HepG2 (cell line): ENCODE measurements around the gene BCL6. TPM values are rescaled to one million over a fixed set of nuclear protein-coding genes. Genes with fewer than 3 reads are reported as not detected.
A peak's percentile ranks its signal among the peaks of the same experiment; 100 is the strongest.

Experiments used
- ATAC-seq: fragments of 200-7000 bp; cut with Tn5 transposase; 3 replicates; pipeline ENCODE4 v1.9.1; 2020; ENCODE audit warnings: mild to moderate bottlenecking, moderate library complexity
- BruUV-seq: library from RNA; stranded (reverse); fragments of 400-500 nt; replicated peaks from 2 replicates; lab custom pipeline; 2021; lab: Mats Ljungman, UMichigan
- CTCF ChIA-PET: fragments of 300-600 bp; formaldehyde crosslinking; extraction: SDS; loops from one replicate; lab custom pipeline; 2021; ENCODE audit warnings: low total read pairs, inconsistent platforms, low intra/inter-chr PET ratio; lab: Yijun Ruan, JAX
- POLR2A ChIA-PET: fragments of 350-600 bp; sonication (Branson Sonifier 250); formaldehyde crosslinking; loops from one replicate; lab custom pipeline; 2020; ENCODE audit warnings: antibody characterized with exemption, inconsistent platforms; lab: Yijun Ruan, JAX
- DNase-seq: peaks from one replicate; pipeline ENCODE4 v3.0.0-alpha.2; 2015; ENCODE audit warnings: low spot score
- FAIRE-seq: peaks from 3 replicates; lab custom pipeline; 2011; peaks lifted over from hg19 to GRCh38; lab: Jason Lieb, UNC
- H2AFZ ChIP-seq: one replicate; pipeline ENCODE4 v1.6.1; 2011; ENCODE audit warnings: low read length, inconsistent platforms
- H3K27ac ChIP-seq: fragments of 300-600 bp; 3 replicates; pipeline ENCODE4 v1.8.0; 2011; ENCODE audit warnings: mixed run types, mild to moderate bottlenecking, mixed read lengths, low read length, inconsistent platforms; ENCODE audit not compliant: insufficient read depth; ENCODE audit errors: extremely low read length
- H3K27me3 ChIP-seq, 2 experiments: fragments of 200-600 bp in 1 of 2; 2 replicates in 1 of 2; 3 replicates in 1 of 2; pipeline versions ENCODE4 v1.6.0 to v1.8.0; 2011; ENCODE audit warnings: low read length in 2 of 2, mild to moderate bottlenecking in 2 of 2, moderate library complexity in 2 of 2, inconsistent platforms in 1 of 2; ENCODE audit not compliant: insufficient read depth in 2 of 2, control insufficient read depth in 1 of 2
- H3K36me3 ChIP-seq, 2 experiments: fragments of 200-600 bp in 1 of 2; replicated peaks in 1 of 2; 2 replicates in 1 of 2; 3 replicates in 1 of 2; pipeline versions ENCODE4 v1.5.1 to v1.8.0; 2011; ENCODE audit warnings: low read length in 2 of 2, inconsistent platforms in 1 of 2; ENCODE audit not compliant: insufficient read depth in 2 of 2, control insufficient read depth in 1 of 2
- H3K4me1 ChIP-seq: 2 replicates; pipeline ENCODE4 v1.5.1; 2012; ENCODE audit warnings: low read length, inconsistent platforms; ENCODE audit not compliant: insufficient read depth
- H3K4me2 ChIP-seq: 2 replicates; pipeline ENCODE4 v1.6.0; 2011; ENCODE audit warnings: low read depth, low read length, inconsistent platforms
- H3K4me3 ChIP-seq, 3 experiments: fragments of 200-600 bp in 1 of 3; sonication (generic), shearing (Covaris generic) in 1 of 3; replicated peaks in 1 of 3; 2 replicates each; pipeline ENCODE4 v1.5.1; 2011 to 2016; ENCODE audit warnings: low read length in 3 of 3, inconsistent platforms in 2 of 3, low read depth in 2 of 3, mild to moderate bottlenecking in 2 of 3, control low read depth in 1 of 3, mixed read lengths in 1 of 3; ENCODE audit not compliant: insufficient read depth in 1 of 3
- H3K79me2 ChIP-seq: one replicate; pipeline ENCODE4 v1.6.1; 2011; ENCODE audit warnings: low read length, inconsistent platforms; ENCODE audit not compliant: insufficient read depth
- H3K9ac ChIP-seq: 2 replicates; pipeline ENCODE4 v1.6.0; 2011; ENCODE audit warnings: mild to moderate bottlenecking, low read depth, low read length, inconsistent platforms; ENCODE audit not compliant: insufficient read depth
- H3K9me3 ChIP-seq: 2 replicates; pipeline ENCODE4 v1.5.1; 2012; ENCODE audit warnings: mild to moderate bottlenecking, low read length
- H4K20me1 ChIP-seq: 2 replicates; pipeline ENCODE4 v1.6.0; 2011; ENCODE audit warnings: inconsistent platforms, mild to moderate bottlenecking, low read length, moderate library complexity; ENCODE audit not compliant: insufficient read depth
- ARID3A ChIP-seq: IDR thresholded peaks from 2 replicates; pipeline ENCODE4 v1.6.1; 2012; ENCODE audit warnings: low read depth, low read length, improper control_type of control experiment
- NFYB ChIP-seq: sonication (generic); formaldehyde crosslinking; IDR thresholded peaks from 2 replicates; pipeline ENCODE4 v1.4.0; 2020; ENCODE audit warnings: missing genetic modification reagents
- NFYC ChIP-seq: IDR thresholded peaks from 2 replicates; pipeline ENCODE4 v1.6.1; 2016; ENCODE audit warnings: missing genetic modification reagents, missing compliant biosample characterization
- RFX5 ChIP-seq: IDR thresholded peaks from 2 replicates; pipeline ENCODE4 v1.6.1; 2011; ENCODE audit warnings: low read depth, low read length, improper control_type of control experiment
- ZKSCAN8 ChIP-seq: IDR thresholded peaks from 2 replicates; pipeline ENCODE4 v1.6.1; 2016; ENCODE audit warnings: borderline replicate concordance, missing genetic modification reagents, missing compliant biosample characterization
- WGBS: methylation state at CpG from one replicate; pipeline ENCODE4 v1.1.6; 2017; ENCODE audit warnings: low lambda C conversion rate; 5-methylcytosine and 5-hydroxymethylcytosine counted together
- in situ Hi-C: cut with HindIII; loops from 2 replicates; pipeline ENCODE4 v1.10.0; 2017; ENCODE audit warnings: low pct_unique_long_range_greater_than_20kb; ENCODE audit not compliant: extremely low pct_ligation_motif_present
- intact Hi-C: fragments of 100-400 bp; cut with micrococcal nuclease; formaldehyde crosslinking; loops from one replicate; pipeline ENCODE4 v1.10.0; 2022; ENCODE audit not compliant: unreplicated experiment
- polyA plus RNA-seq, 8 experiments: library from polyadenylated mRNA; depleted of rRNA in 3 of 8; stranded (reverse) in 7 of 8; unstranded in 1 of 8; fragments of >200 nt; fragmentation: Illumina TruSeq in 4 of 8; extraction: Trizol in 4 of 8; gene quantifications; 2 replicates each; pipeline versions ENCODE4 v1.2.1 to v1.2.3, GENCODE V29; 2011 to 2016; ENCODE audit warnings: low read depth in 4 of 8, missing spikeins in 1 of 8, mixed read lengths in 1 of 8; ENCODE audit not compliant: insufficient read depth in 1 of 8
- total RNA-seq, 5 experiments: library from RNA; depleted of rRNA; stranded (reverse); fragments of >200 nt; fragmentation: Illumina TruSeq; extraction: Trizol; gene quantifications; 2 replicates each; pipeline ENCODE4 v1.2.3, GENCODE V29; 2016; ENCODE audit warnings: low read depth in 1 of 5
- TF ChIP-seq, protein P1 (sequence below): sonication (generic); formaldehyde crosslinking; IDR thresholded peaks from 2 replicates; pipeline ENCODE4 v1.5.0; 2020; ENCODE audit warnings: mild to moderate bottlenecking, missing genetic modification reagents, moderate library complexity
- TF ChIP-seq, protein P2 (sequence below): sonication (generic); formaldehyde crosslinking; IDR thresholded peaks from 2 replicates; pipeline ENCODE4 v1.4.0; 2020; ENCODE audit warnings: missing genetic modification reagents, borderline replicate concordance

BCL6 gene
- total and polyA plus RNA-seq, 2 of the 13 experiments (the other 11 are each of a cell fraction or from before 2014, with no cell fraction given), result 21.2 to 53.7 TPM

DNA sequence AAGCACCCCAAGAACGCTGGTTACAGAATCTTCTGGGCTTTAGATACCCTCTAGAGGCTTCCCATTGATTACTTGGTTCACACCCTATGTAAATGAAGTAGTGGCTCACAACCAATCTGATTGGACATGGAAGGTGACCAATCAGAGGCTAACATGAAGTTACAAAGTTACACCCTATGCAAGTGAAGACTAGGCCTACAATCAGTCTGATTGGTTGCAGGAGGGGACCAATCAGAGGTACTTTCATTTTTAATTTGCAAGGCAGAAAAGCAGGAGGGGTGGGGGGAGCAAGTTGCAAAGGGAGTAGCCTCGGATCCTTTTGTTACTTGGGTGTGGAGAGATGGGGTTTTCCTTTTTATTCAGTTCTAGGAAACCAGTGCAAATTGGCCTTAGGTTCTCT, 31.8 kb downstream of the BCL6 start:
- peaks cover 21% of the 10 kb centered on the region; the same call in 1 of the 2 replicates for H3K4me1 ChIP-seq
- peak overlapping the region; percentile 8 to 51 (median 35); a peak in 5 of 6 replicates for H3K4me3 ChIP-seq
- WGBS, result 24% methylated on average over 2 of the region's 2 CpGs
- BruUV-seq, result no TSS peak
- peak overlapping the region; percentile 35; the same call in 1 of the 2 replicates for H3K9ac ChIP-seq
- H3K79me2 ChIP-seq, result no peaks in the 10 kb centered on the region
- H3K36me3 ChIP-seq, result no peaks in the 10 kb centered on the region
- intact Hi-C loops, result no loop called here
- H4K20me1 ChIP-seq, result no peaks in the 10 kb centered on the region
- no peak overlapping the region for H3K27ac ChIP-seq
- FAIRE-seq (peak; percentile 30), DNase-seq (peak; percentile 61), ATAC-seq (peak; percentile 82)
- in situ Hi-C loops, result loop anchor here (10.0 kb wide), 1 partner anchor 399 kb away; no protein-coding TSS in a partner anchor
- ChIA-PET CTCF (interaction anchor here (0.7 to 2.9 kb wide), 5 partner anchors 34 to 493 kb away, joined by 3 to 21 read pairs (median 11); no protein-coding TSS in a partner anchor), POLR2A (no interaction called here)
- H3K9me3 ChIP-seq, result no peaks in the 10 kb centered on the region
- H2AFZ ChIP-seq, result no peak overlapping the region
- TF ChIP-seq, protein P1, sequence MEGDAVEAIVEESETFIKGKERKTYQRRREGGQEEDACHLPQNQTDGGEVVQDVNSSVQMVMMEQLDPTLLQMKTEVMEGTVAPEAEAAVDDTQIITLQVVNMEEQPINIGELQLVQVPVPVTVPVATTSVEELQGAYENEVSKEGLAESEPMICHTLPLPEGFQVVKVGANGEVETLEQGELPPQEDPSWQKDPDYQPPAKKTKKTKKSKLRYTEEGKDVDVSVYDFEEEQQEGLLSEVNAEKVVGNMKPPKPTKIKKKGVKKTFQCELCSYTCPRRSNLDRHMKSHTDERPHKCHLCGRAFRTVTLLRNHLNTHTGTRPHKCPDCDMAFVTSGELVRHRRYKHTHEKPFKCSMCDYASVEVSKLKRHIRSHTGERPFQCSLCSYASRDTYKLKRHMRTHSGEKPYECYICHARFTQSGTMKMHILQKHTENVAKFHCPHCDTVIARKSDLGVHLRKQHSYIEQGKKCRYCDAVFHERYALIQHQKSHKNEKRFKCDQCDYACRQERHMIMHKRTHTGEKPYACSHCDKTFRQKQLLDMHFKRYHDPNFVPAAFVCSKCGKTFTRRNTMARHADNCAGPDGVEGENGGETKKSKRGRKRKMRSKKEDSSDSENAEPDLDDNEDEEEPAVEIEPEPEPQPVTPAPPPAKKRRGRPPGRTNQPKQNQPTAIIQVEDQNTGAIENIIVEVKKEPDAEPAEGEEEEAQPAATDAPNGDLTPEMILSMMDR (CRISPR knock-in tag), result no peak
- TF ChIP-seq ARID3A, result 0 out of 2 replicates have a peak, but pooled peaks have one; percentile 18
- no peak for TF ChIP-seq ZKSCAN8 (CRISPR knock-in tag)
- TF ChIP-seq NFYC (CRISPR knock-in tag), result peak; percentile 75
- peak; percentile 51; the same call in 1 of the 2 replicates for TF ChIP-seq NFYB (CRISPR knock-in tag)
- TF ChIP-seq RFX5, result peak; percentile 58; the same call in 1 of the 2 replicates
- TF ChIP-seq, protein P2, sequence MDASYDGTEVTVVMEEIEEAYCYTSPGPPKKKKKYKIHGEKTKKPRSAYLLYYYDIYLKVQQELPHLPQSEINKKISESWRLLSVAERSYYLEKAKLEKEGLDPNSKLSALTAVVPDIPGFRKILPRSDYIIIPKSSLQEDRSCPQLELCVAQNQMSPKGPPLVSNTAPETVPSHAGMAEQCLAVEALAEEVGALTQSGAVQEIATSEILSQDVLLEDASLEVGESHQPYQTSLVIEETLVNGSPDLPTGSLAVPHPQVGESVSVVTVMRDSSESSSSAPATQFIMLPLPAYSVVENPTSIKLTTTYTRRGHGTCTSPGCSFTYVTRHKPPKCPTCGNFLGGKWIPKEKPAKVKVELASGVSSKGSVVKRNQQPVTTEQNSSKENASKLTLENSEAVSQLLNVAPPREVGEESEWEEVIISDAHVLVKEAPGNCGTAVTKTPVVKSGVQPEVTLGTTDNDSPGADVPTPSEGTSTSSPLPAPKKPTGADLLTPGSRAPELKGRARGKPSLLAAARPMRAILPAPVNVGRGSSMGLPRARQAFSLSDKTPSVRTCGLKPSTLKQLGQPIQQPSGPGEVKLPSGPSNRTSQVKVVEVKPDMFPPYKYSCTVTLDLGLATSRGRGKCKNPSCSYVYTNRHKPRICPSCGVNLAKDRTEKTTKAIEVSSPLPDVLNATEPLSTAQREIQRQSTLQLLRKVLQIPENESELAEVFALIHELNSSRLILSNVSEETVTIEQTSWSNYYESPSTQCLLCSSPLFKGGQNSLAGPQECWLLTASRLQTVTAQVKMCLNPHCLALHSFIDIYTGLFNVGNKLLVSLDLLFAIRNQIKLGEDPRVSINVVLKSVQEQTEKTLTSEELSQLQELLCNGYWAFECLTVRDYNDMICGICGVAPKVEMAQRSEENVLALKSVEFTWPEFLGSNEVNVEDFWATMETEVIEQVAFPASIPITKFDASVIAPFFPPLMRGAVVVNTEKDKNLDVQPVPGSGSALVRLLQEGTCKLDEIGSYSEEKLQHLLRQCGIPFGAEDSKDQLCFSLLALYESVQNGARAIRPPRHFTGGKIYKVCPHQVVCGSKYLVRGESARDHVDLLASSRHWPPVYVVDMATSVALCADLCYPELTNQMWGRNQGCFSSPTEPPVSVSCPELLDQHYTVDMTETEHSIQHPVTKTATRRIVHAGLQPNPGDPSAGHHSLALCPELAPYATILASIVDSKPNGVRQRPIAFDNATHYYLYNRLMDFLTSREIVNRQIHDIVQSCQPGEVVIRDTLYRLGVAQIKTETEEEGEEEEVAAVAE (CRISPR knock-in tag), result peak; percentile 62; the same call in 1 of the 2 replicates
- H3K4me2 ChIP-seq, result peak overlapping the region; percentile 91
- no peaks in the 10 kb centered on the region for H3K27me3 ChIP-seq
